HepG2 (cell line): ENCODE data around the gene MRS2. TPM values are rescaled to one million over a fixed set of nuclear protein-coding genes. Genes with fewer than 3 reads are reported as not detected.

Experiments used
- ADNP ChIP-seq: sonication (generic); formaldehyde crosslinking; IDR thresholded peaks from 2 replicates; pipeline ENCODE4 v1.4.0; 2020; ENCODE audit warnings: missing genetic modification reagents
- ETV6 ChIP-seq: sonication (generic); formaldehyde crosslinking; conservative IDR thresholded peaks from 2 replicates; pipeline ENCODE4 v1.4.0; 2020; ENCODE audit warnings: missing genetic modification reagents
- FIP1L1 ChIP-seq: fragments of 200-400 bp; formaldehyde crosslinking; IDR thresholded peaks from 2 replicates; pipeline ENCODE4 v1.6.1; 2018; ENCODE audit warnings: low read depth, mild to moderate bottlenecking, low read length, moderate library complexity, borderline replicate concordance; ENCODE audit not compliant: insufficient read depth
- GFI1 ChIP-seq: sonication (generic); formaldehyde crosslinking; IDR thresholded peaks from 2 replicates; pipeline ENCODE4 v1.5.0; 2020; ENCODE audit warnings: missing genetic modification reagents, mild to moderate bottlenecking, borderline replicate concordance
- GMEB1 ChIP-seq: sonication (generic); formaldehyde crosslinking; IDR thresholded peaks from 2 replicates; pipeline ENCODE4 v1.5.1; 2020; ENCODE audit warnings: missing genetic modification reagents, mild to moderate bottlenecking, borderline replicate concordance
- HNRNPLL ChIP-seq: fragments of 200-400 bp; formaldehyde crosslinking; IDR thresholded peaks from 2 replicates; pipeline ENCODE4 v1.6.1; 2017; ENCODE audit warnings: mild to moderate bottlenecking, low read depth, low read length; ENCODE audit not compliant: poor library complexity, severe bottlenecking
- JUND ChIP-seq: sonication (generic); formaldehyde crosslinking; IDR thresholded peaks from 2 replicates; pipeline ENCODE4 v1.8.0; 2022; ENCODE audit warnings: mild to moderate bottlenecking, missing genetic modification reagents
- MED1 ChIP-seq: sonication (generic); formaldehyde crosslinking; IDR thresholded peaks from 2 replicates; pipeline ENCODE4 v1.4.0; 2020; ENCODE audit warnings: missing genetic modification reagents
- MTA1 ChIP-seq: sonication (generic); formaldehyde crosslinking; IDR thresholded peaks from 2 replicates; pipeline ENCODE4 v1.4.0; 2020; ENCODE audit warnings: missing genetic modification reagents, mild to moderate bottlenecking, borderline replicate concordance
- NBN ChIP-seq: fragments of 450-650 bp; conservative IDR thresholded peaks from 2 replicates; pipeline ENCODE4 v1.6.1; 2017
- NFE2 ChIP-seq: sonication (generic); formaldehyde crosslinking; IDR thresholded peaks from 2 replicates; pipeline ENCODE4 v1.4.0; 2020; ENCODE audit warnings: missing genetic modification reagents
- PCBP1 ChIP-seq: fragments of 200-400 bp; formaldehyde crosslinking; IDR thresholded peaks from 2 replicates; pipeline ENCODE4 v1.6.1; 2017; ENCODE audit warnings: mild to moderate bottlenecking, low read depth, low read length, borderline replicate concordance
- PTBP1 ChIP-seq: fragments of 200-400 bp; formaldehyde crosslinking; IDR thresholded peaks from 2 replicates; pipeline ENCODE4 v1.6.1; 2018; ENCODE audit warnings: low read length, low read depth; ENCODE audit not compliant: poor library complexity, severe bottlenecking
- RBAK ChIP-seq: sonication (generic); formaldehyde crosslinking; IDR thresholded peaks from 2 replicates; pipeline ENCODE4 v1.5.1; 2020; ENCODE audit warnings: mild to moderate bottlenecking, missing genetic modification reagents
- REPIN1 ChIP-seq: sonication (generic); formaldehyde crosslinking; IDR thresholded peaks from 2 replicates; pipeline ENCODE4 v1.8.0; 2022; ENCODE audit warnings: missing genetic modification reagents, low read depth, mild to moderate bottlenecking, borderline replicate concordance
- SP1 ChIP-seq, 2 experiments: fragments of 450-650 bp in 1 of 2; sonication (generic) in 1 of 2; formaldehyde crosslinking in 1 of 2; IDR thresholded peaks; 2 replicates each; pipeline versions ENCODE4 v1.4.0 to v1.6.1; 2016 to 2020; ENCODE audit warnings: missing genetic modification reagents in 1 of 2
- TBL1XR1 ChIP-seq: fragments of 150-350 bp; IDR thresholded peaks from 2 replicates; pipeline ENCODE4 v1.6.1; 2014; ENCODE audit warnings: borderline replicate concordance, low read length; ENCODE audit not compliant: partially characterized antibody
- ZBTB21 ChIP-seq: sonication (generic); formaldehyde crosslinking; IDR thresholded peaks from 2 replicates; pipeline ENCODE4 v1.4.0; 2020; ENCODE audit warnings: missing genetic modification reagents
- ZC3H4 ChIP-seq: sonication (generic); formaldehyde crosslinking; IDR thresholded peaks from 2 replicates; pipeline ENCODE4 v1.4.0; 2020; ENCODE audit warnings: missing genetic modification reagents, borderline replicate concordance
- ZFP91 ChIP-seq: sonication (generic); formaldehyde crosslinking; IDR thresholded peaks from 2 replicates; pipeline ENCODE4 v1.9.0; 2022; ENCODE audit warnings: missing genetic modification reagents, mild to moderate bottlenecking, borderline replicate concordance
- ZNF124 ChIP-seq: sonication (generic); formaldehyde crosslinking; IDR thresholded peaks from 2 replicates; pipeline ENCODE4 v1.4.0; 2020; ENCODE audit warnings: missing genetic modification reagents
- ZNF337 ChIP-seq: sonication (generic); formaldehyde crosslinking; IDR thresholded peaks from 2 replicates; pipeline ENCODE4 v1.5.1; 2020; ENCODE audit warnings: missing genetic modification reagents, low read depth, mild to moderate bottlenecking, borderline replicate concordance
- ZNF496 ChIP-seq: sonication (generic); formaldehyde crosslinking; IDR thresholded peaks from 2 replicates; pipeline ENCODE4 v1.8.1; 2023; ENCODE audit warnings: mild to moderate bottlenecking, moderate library complexity, missing genetic modification reagents; ENCODE audit not compliant: insufficient replicate concordance
- ZNF564 ChIP-seq: sonication (generic); formaldehyde crosslinking; IDR thresholded peaks from 2 replicates; pipeline ENCODE4 v1.8.1; 2023; ENCODE audit warnings: mild to moderate bottlenecking, missing genetic modification reagents
- ZNF598 ChIP-seq: sonication (generic); formaldehyde crosslinking; IDR thresholded peaks from 2 replicates; pipeline ENCODE4 v1.5.1; 2020; ENCODE audit warnings: mild to moderate bottlenecking, missing genetic modification reagents, borderline replicate concordance
- ZNF614 ChIP-seq: IDR thresholded peaks from 2 replicates; pipeline ENCODE4 v1.6.1; 2018; ENCODE audit warnings: missing biosample characterization, missing genetic modification reagents, inconsistent platforms, borderline replicate concordance
- ZNF7 ChIP-seq: IDR thresholded peaks from 2 replicates; pipeline ENCODE4 v1.6.1; 2016; ENCODE audit warnings: missing biosample characterization, missing genetic modification reagents
- ZNF713 ChIP-seq: sonication (generic); formaldehyde crosslinking; IDR thresholded peaks from 2 replicates; pipeline ENCODE4 v1.4.0; 2020; ENCODE audit warnings: mild to moderate bottlenecking, missing genetic modification reagents
- polyA plus RNA-seq, 8 experiments: library from polyadenylated mRNA; depleted of rRNA in 3 of 8; stranded (reverse) in 7 of 8; unstranded in 1 of 8; fragments of >200 nt; fragmentation: Illumina TruSeq in 4 of 8; extraction: Trizol in 4 of 8; gene quantifications; 2 replicates each; pipeline versions ENCODE4 v1.2.1 to v1.2.3, GENCODE V29; 2011 to 2016; ENCODE audit warnings: low read depth in 4 of 8, missing spikeins in 1 of 8, mixed read lengths in 1 of 8; ENCODE audit not compliant: insufficient read depth in 1 of 8
- total RNA-seq, 5 experiments: library from RNA; depleted of rRNA; stranded (reverse); fragments of >200 nt; fragmentation: Illumina TruSeq; extraction: Trizol; gene quantifications; 2 replicates each; pipeline ENCODE4 v1.2.3, GENCODE V29; 2016; ENCODE audit warnings: low read depth in 1 of 5

MRS2 gene
- total and polyA plus RNA-seq, 2 of the 13 experiments (the other 11 are each of a cell fraction or from before 2014, with no cell fraction given): 31.1 to 83.8 TPM

DNA sequence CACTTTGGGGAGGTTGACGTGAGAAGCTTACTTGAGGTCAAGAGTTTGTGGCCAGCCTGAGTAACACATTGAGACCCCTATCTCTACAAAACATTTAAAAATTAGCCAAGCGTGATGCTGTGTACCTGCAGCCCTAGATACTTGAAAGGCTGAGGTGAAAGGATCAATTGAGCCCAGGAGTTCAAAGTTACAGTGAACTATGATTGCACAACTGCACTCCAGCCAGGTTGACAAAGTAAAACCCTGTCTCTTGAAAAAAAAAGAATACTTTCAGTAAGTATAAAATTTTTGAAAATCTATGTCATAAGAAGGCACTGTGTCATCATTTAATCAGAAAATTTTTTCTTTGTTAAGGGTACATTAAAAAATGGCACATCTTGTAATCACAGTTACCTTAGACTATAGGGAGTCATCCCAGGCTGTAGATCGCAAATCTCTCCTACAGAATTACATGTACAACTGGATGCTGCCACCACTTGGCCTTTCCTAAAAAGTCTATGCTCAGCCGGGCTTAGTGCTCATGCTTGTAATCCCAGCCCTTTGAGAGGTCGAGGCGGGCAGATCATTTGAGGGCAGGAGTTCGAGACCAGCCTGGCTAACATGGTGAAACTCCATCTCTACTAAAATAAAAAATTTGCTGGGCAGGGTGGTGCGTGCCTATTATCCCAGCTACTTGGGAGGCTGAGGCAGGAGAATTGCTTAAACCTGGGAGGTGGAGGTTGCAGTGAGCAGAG lies 17.0 kb upstream of the MRS2 start (continued):
- TF ChIP-seq ZNF564 (CRISPR knock-in tag) (0 out of 2 replicates have a peak, but pooled peaks have one; percentile 21), REPIN1 (CRISPR knock-in tag) (peak; percentile 58; the same call in 1 of the 2 replicates), PTBP1 (no peak), SP1 (IDR thresholded peaks at IDR 0.05) (no peak), SP1 (CRISPR knock-in tag; IDR thresholded peaks at IDR 0.05) (no peak), ZNF598 (CRISPR knock-in tag) (no peak), GFI1 (CRISPR knock-in tag) (peak; percentile 95), ZNF7 (CRISPR knock-in tag) (peak; percentile 55; the same call in 1 of the 2 replicates), ETV6 (CRISPR knock-in tag) (no peak), FIP1L1 (no peak), PCBP1 (no peak), ZNF713 (no peak), ZC3H4 (CRISPR knock-in tag) (no peak), NBN (no peak), TBL1XR1 (peak; percentile 89), ZNF124 (CRISPR knock-in tag) (peak; percentile 88; the same call in 1 of the 2 replicates), ZNF337 (CRISPR knock-in tag) (no peak), JUND (CRISPR knock-in tag) (no peak), HNRNPLL (no peak), MED1 (CRISPR knock-in tag) (peak; percentile 96), ZNF496 (CRISPR knock-in tag) (no peak), NFE2 (no peak), ZBTB21 (CRISPR knock-in tag) (peak; percentile 63; the same call in 1 of the 2 replicates), GMEB1 (CRISPR knock-in tag) (peak; percentile 33; the same call in 1 of the 2 replicates), ZFP91 (CRISPR knock-in tag) (peak; percentile 27; the same call in 1 of the 2 replicates), ADNP (peak; percentile 98), RBAK (CRISPR knock-in tag) (no peak), MTA1 (CRISPR knock-in tag) (peak; percentile 88; the same call in 1 of the 2 replicates), ZNF614 (CRISPR knock-in tag) (peak; percentile 92)
